ENCODE data around the gene LPCAT2. TPM values are rescaled to one million over a fixed set of nuclear protein-coding genes. Genes with fewer than 3 reads are reported as not detected.

Gene LPCAT2, protein sequence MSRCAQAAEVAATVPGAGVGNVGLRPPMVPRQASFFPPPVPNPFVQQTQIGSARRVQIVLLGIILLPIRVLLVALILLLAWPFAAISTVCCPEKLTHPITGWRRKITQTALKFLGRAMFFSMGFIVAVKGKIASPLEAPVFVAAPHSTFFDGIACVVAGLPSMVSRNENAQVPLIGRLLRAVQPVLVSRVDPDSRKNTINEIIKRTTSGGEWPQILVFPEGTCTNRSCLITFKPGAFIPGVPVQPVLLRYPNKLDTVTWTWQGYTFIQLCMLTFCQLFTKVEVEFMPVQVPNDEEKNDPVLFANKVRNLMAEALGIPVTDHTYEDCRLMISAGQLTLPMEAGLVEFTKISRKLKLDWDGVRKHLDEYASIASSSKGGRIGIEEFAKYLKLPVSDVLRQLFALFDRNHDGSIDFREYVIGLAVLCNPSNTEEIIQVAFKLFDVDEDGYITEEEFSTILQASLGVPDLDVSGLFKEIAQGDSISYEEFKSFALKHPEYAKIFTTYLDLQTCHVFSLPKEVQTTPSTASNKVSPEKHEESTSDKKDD
- polyA plus RNA-seq = 1 to 10 TPM; 3.5 to 5.0 TPM

DNA sequence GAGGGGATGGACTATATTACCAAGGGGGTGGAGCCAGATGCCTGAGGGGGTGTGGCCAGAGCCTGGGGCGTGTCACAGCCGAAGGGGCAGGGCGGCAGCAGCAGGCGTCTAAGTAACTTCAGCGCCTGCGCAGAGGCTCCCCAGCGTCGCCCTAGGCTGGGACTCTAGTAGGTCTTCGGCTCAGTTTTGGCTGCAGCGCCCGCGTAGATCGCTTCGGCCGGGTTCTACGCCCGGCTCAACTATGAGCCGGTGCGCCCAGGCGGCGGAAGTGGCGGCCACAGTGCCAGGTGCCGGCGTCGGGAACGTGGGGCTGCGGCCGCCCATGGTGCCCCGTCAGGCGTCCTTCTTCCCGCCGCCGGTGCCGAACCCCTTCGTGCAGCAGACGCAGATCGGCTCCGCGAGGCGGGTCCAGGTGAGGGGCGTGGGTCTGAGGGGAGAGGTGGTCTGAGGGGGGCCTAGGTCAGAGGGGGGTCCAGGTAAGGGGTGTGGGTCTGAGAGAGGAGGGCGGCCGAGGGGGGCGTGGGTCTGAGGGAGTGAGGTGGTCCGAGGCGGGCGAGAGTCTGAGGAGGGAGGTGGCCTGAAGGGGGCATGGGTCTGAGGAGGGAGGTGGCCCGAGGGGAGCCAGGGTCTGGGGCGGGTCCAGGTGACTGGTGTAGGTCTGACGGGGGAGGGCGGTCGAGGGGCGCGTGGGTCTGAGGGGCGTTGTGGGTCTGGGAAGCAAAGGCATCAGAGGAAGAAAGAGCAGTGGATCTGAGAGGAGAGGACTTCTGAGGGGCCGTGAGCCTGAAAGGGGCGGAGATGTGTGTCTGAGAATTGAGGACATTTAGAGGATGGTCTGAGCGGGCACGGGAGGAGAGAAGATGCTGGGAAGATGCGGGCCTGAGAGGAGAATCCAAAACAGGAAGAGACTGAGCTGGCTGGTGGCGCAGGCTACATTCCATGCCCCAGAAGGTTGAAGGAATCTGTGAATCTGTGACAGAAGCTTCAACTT is at the start of gene LPCAT2:
LPCAT2 (plus strand) TSS at position 132 of the 991 bp plus-strand sequence; CDS start at position 242, 110 bp downstream.
- WGBS, 2 donors = 3 to 5% methylated on average over 60 to 61 of the region's 61 CpGs

DNA sequence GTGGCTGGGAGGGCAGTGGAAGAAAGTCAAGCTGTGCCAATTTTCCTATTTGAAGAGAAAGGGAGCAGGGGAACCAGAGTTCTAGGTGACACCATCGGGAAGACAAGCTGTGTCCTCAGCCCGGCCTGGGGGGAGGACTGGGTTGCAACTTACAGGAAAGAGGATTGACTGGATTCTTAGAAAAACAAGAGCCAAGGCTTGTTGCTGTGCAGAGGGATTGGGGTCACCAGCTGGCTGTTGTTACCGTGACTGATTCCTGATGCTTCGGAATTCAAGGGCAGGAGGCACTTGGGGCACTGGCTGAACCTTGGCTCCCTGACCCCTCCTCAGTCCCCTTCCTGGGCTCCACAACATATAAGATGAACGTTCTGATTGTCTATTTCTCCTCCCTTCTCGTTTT is 46.6 kb upstream of the LPCAT2 start:
- H3K4me3 ChIP-seq (ENCODE audit: low read depth in 1 of 2, low read length in 2 of 2) = no peak overlapping the region
- 61 to 67% methylated on average over 6 of the region's 6 CpGs for WGBS, 2 donors
- no peaks in the 10 kb centered on the region for H3K27me3 ChIP-seq (ENCODE audit: control insufficient read depth in 1 of 2, insufficient read depth in 2 of 2, low read length in 2 of 2)
- H3K4me1 ChIP-seq (ENCODE audit: control insufficient read depth in 2 of 2, insufficient read depth in 2 of 2, low read length in 1 of 2) = peaks cover 0 to 2% of the 10 kb centered on the region in 2 donors
- no peak overlapping the region for H3K27ac ChIP-seq (ENCODE audit: low read depth in 2 of 2, low read length in 1 of 2)
- no peaks in the 10 kb centered on the region for H3K36me3 ChIP-seq (ENCODE audit: control insufficient read depth in 2 of 2, insufficient read depth in 2 of 2, low read length in 1 of 2)
- no peaks in the 10 kb centered on the region for H3K9me3 ChIP-seq (ENCODE audit: control insufficient read depth in 2 of 2, insufficient read depth in 1 of 2, low read depth in 1 of 2, low read length in 1 of 2)

More for the DNA sequence above, at the start of gene LPCAT2:
- H3K4me1 ChIP-seq (ENCODE audit: control insufficient read depth in 2 of 2, insufficient read depth in 2 of 2, low read length in 1 of 2) = peaks cover 0 to 3% of the 10 kb centered on the region in 2 donors
- H3K36me3 ChIP-seq (ENCODE audit: control insufficient read depth in 2 of 2, insufficient read depth in 2 of 2, low read length in 1 of 2) = no peaks in the 10 kb centered on the region
- peak within 1 kb of the TSS; percentile 56 to 70 for H3K27ac ChIP-seq (ENCODE audit: low read depth in 2 of 2, low read length in 1 of 2)
- H3K4me3 ChIP-seq (ENCODE audit: low read depth in 1 of 2, low read length in 2 of 2) = peak within 1 kb of the TSS; percentile 65 to 70
- no peaks in the 10 kb centered on the region for H3K27me3 ChIP-seq (ENCODE audit: control insufficient read depth in 1 of 2, insufficient read depth in 2 of 2, low read length in 2 of 2)
- H3K9me3 ChIP-seq (ENCODE audit: control insufficient read depth in 2 of 2, insufficient read depth in 1 of 2, low read depth in 1 of 2, low read length in 1 of 2) = no peaks in the 10 kb centered on the region

DNA sequence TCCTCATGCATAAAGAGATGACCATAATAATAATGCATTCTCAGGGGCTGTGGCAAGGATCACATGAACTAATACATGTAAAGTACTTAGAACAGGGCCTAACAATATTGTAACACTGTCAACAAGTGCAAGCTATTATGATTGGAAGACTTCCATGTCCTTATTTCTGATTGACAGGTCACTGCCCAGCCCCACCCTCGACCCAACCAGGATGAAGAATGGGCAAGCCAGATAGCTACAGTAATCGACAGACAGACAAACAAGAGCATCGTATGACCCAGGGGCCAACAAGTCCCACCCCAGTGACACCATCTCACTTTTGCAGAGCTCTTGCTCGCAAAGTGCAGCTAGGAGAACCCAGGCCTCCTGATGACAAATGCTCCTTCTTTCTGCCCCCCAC is 44.5 kb upstream of the LPCAT2 start:
- no peaks in the 10 kb centered on the region for H3K36me3 ChIP-seq (ENCODE audit: control insufficient read depth in 2 of 2, insufficient read depth in 2 of 2, low read length in 1 of 2)
- 55% methylated on average over 4 of the region's 4 CpGs for WGBS, 2 donors
- no peak overlapping the region for H3K4me3 ChIP-seq (ENCODE audit: low read depth in 1 of 2, low read length in 2 of 2)
- H3K4me1 ChIP-seq (ENCODE audit: control insufficient read depth in 2 of 2, insufficient read depth in 2 of 2, low read length in 1 of 2) = peaks cover 0 to 2% of the 10 kb centered on the region in 2 donors
- no peaks in the 10 kb centered on the region for H3K9me3 ChIP-seq (ENCODE audit: control insufficient read depth in 2 of 2, insufficient read depth in 1 of 2, low read depth in 1 of 2, low read length in 1 of 2)
- H3K27me3 ChIP-seq (ENCODE audit: control insufficient read depth in 1 of 2, insufficient read depth in 2 of 2, low read length in 2 of 2) = no peaks in the 10 kb centered on the region
- H3K27ac ChIP-seq (ENCODE audit: low read depth in 2 of 2, low read length in 1 of 2) = no peak overlapping the region

DNA sequence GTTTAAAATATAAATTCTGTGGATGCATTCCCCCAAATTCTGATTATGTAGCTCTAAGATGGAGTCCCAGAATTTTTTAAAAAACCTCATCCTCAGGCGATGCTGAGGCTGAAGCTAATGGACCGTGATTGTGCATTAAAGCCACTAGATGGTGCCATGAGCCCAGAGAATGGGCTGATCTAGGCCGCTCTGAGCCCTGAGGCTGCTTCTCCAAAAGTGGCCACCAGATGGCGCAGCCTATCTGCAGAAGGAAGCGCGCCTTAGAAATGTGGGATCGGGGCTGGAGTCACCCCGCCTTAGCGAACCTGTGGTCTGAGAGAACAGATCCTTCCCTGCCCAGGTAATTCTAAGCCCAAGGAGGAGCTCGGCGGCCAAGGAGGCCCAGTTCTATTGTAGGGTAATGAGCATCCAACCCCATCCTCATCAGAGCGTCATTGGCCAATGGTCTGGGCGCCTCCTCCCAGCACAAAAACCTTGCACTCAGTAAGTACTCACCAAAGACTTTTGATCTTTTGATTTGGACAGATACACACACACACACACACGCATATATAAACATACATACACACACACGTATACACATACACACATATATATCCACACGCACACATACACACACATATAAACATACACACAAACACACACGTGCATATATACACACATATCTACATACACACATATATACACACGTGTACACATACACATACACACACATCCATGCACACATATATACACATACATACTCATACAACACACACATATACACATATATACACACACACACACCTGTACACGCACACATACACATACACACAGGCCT is 43.6 kb upstream of the LPCAT2 start:
- H3K27me3 ChIP-seq (ENCODE audit: control insufficient read depth in 1 of 2, insufficient read depth in 2 of 2, low read length in 2 of 2) = no peaks in the 10 kb centered on the region
- peaks cover 0 to 1% of the 10 kb centered on the region in 2 donors for H3K4me1 ChIP-seq (ENCODE audit: control insufficient read depth in 2 of 2, insufficient read depth in 2 of 2, low read length in 1 of 2)
- no peaks in the 10 kb centered on the region for H3K9me3 ChIP-seq (ENCODE audit: control insufficient read depth in 2 of 2, insufficient read depth in 1 of 2, low read depth in 1 of 2, low read length in 1 of 2)
- H3K4me3 ChIP-seq (ENCODE audit: low read depth in 1 of 2, low read length in 2 of 2) = no peak overlapping the region
- no peak overlapping the region for H3K27ac ChIP-seq (ENCODE audit: low read depth in 2 of 2, low read length in 1 of 2)
- WGBS, 2 donors = 31 to 33% methylated on average over 19 of the region's 19 CpGs
- H3K36me3 ChIP-seq (ENCODE audit: control insufficient read depth in 2 of 2, insufficient read depth in 2 of 2, low read length in 1 of 2) = no peaks in the 10 kb centered on the region

DNA sequence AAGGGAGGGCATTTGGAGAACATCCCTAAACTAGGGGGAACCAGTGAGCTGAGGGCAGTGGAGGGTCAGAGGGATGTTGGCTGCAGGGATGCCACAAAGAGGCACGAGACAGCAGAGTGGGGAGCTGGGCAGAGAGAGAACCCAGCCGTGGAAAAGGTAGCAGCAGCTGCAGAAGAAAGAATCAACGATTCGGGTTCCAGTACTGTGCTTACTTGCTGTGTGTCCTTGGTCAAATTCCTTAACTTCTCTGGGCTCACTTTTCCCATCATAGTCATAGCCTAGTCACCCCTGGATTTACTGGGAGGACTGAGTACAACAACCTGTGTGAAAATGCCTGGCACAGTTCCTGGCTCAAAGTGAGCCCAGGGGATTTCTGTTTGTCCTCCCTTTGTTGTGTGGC is 42.7 kb upstream of the LPCAT2 start:
- Histone ChIP-seq H3K4me1 (ENCODE audit: control insufficient read depth in 2 of 2, insufficient read depth in 2 of 2, low read length in 1 of 2) (peaks cover 0 to 3% of the 10 kb centered on the region in 2 donors), H3K4me3 (ENCODE audit: low read depth in 1 of 2, low read length in 2 of 2) (no peak overlapping the region), H3K27ac (ENCODE audit: low read depth in 2 of 2, low read length in 1 of 2) (no peak overlapping the region), H3K27me3 (ENCODE audit: control insufficient read depth in 1 of 2, insufficient read depth in 2 of 2, low read length in 2 of 2) (no peaks in the 10 kb centered on the region), H3K36me3 (ENCODE audit: control insufficient read depth in 2 of 2, insufficient read depth in 2 of 2, low read length in 1 of 2) (no peaks in the 10 kb centered on the region), H3K9me3 (ENCODE audit: control insufficient read depth in 2 of 2, insufficient read depth in 1 of 2, low read depth in 1 of 2, low read length in 1 of 2) (no peaks in the 10 kb centered on the region)
- 87 to 92% methylated on average over 4 of the region's 4 CpGs for WGBS, 2 donors

DNA sequence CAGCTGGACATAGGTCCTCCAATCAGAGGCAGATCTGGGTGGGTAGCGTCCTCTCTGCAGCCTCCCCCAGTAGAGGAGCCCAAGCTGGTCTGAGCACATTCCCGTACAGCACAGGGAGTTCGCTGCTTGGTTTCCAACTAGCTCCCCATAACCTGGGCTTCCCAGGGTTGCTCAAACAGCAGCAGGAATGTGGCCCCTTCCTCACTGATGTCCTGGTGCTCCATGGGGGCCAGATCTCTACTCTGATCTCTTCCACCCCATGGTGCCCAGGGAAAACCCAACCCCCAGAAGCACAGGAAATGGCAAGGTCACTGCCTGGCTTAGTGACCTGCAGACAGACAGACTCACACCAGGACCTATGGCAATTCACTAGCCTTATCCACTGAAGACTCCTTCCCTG is 41.0 kb upstream of the LPCAT2 start:
- 73 to 83% methylated on average over 3 of the region's 3 CpGs for WGBS, 2 donors
- Histone ChIP-seq H3K4me1 (ENCODE audit: control insufficient read depth in 2 of 2, insufficient read depth in 2 of 2, low read length in 1 of 2) (peaks cover 0 to 3% of the 10 kb centered on the region in 2 donors), H3K4me3 (ENCODE audit: low read depth in 1 of 2, low read length in 2 of 2) (no peak overlapping the region)

DNA sequence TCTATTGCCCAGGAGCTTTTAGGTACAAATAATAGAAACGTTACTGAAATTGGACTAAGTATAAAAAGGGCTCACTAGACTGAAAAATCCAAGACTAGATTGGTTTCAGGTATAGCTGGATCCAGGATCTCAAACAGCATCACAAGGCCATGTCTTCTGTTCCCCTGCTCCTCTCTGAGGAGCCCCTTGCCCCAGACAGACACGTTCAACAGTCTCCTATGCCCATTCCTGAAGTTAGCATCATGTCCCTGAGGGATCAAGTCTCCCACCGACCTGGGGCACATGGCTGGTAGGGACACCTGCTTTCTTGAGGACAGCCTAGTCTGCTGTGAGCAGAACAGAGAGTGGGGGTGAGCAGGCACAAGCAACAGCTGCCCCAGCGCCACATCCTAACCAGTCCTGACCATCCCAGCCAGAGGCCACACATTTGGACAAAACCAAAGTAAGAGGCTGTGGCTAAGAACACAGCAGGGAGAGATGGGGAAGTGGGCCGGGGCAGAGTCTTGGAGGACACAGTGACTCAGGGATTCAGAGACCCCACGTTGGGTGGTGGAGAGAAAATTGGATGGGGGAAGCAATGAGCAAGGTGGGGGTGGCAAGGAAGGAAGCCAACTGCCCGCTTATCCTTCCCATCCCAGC is 40.4 kb upstream of the LPCAT2 start:
- no peaks in the 10 kb centered on the region for H3K9me3 ChIP-seq (ENCODE audit: control insufficient read depth in 2 of 2, insufficient read depth in 1 of 2, low read depth in 1 of 2, low read length in 1 of 2)
- H3K27me3 ChIP-seq (ENCODE audit: control insufficient read depth in 1 of 2, insufficient read depth in 2 of 2, low read length in 2 of 2) = no peaks in the 10 kb centered on the region

More for the DNA sequence above, 41.0 kb upstream of the LPCAT2 start:
- Histone ChIP-seq H3K36me3 (ENCODE audit: control insufficient read depth in 2 of 2, insufficient read depth in 2 of 2, low read length in 1 of 2) (no peaks in the 10 kb centered on the region), H3K9me3 (ENCODE audit: control insufficient read depth in 2 of 2, insufficient read depth in 1 of 2, low read depth in 1 of 2, low read length in 1 of 2) (no peaks in the 10 kb centered on the region), H3K27ac (ENCODE audit: low read depth in 2 of 2, low read length in 1 of 2) (no peak overlapping the region), H3K27me3 (ENCODE audit: control insufficient read depth in 1 of 2, insufficient read depth in 2 of 2, low read length in 2 of 2) (no peaks in the 10 kb centered on the region)

DNA sequence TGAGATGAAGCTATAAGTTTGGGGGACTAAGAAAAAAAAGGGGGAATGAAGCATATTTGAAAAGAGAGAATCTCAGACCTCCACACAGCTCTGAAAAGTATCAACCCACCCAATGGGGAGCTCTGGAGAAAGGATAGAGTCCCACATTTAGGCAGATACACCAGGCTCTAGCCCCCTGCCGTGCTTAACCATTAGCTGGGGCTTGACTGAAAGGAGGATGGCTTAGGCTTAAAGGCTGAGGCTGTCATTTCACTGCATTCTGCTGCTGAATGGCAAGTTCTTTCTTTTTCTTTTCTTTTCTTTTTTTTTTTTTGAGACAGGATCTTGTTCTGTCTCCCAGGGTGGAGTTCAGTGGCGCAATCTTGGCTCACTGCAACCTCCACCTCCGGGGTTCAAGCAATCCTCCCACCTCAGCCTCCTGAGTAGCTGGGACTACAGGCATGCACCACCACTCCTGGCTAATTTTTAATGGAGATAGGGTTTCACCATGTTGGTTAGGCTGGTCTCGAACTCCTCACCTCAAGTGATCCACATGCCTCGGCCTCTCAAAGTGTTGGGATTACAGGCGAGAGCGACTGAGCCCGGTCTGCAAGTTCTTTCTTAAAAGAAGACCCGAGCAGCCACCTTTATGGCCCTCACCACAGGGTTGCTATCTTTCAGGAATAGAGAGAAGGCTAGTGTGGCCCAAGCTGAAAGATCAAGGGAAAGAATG is 38.9 kb upstream of the LPCAT2 start:
- H3K4me1 ChIP-seq (ENCODE audit: control insufficient read depth in 2 of 2, insufficient read depth in 2 of 2, low read length in 1 of 2) = peaks cover 0 to 3% of the 10 kb centered on the region in 2 donors
- H3K27me3 ChIP-seq (ENCODE audit: control insufficient read depth in 1 of 2, insufficient read depth in 2 of 2, low read length in 2 of 2) = no peaks in the 10 kb centered on the region
- H3K4me3 ChIP-seq (ENCODE audit: low read depth in 1 of 2, low read length in 2 of 2) = no peak overlapping the region
- no peaks in the 10 kb centered on the region for H3K36me3 ChIP-seq (ENCODE audit: control insufficient read depth in 2 of 2, insufficient read depth in 2 of 2, low read length in 1 of 2)
- H3K9me3 ChIP-seq (ENCODE audit: control insufficient read depth in 2 of 2, insufficient read depth in 1 of 2, low read depth in 1 of 2, low read length in 1 of 2) = no peaks in the 10 kb centered on the region
- peak overlapping the region in 1 of 2 donors; percentile 68 for H3K27ac ChIP-seq (ENCODE audit: low read depth in 2 of 2, low read length in 1 of 2)
- 70 to 86% methylated on average over 9 of the region's 9 CpGs for WGBS, 2 donors

More for the DNA sequence above, 40.4 kb upstream of the LPCAT2 start:
- no peak overlapping the region for H3K4me3 ChIP-seq (ENCODE audit: low read depth in 1 of 2, low read length in 2 of 2)
- H3K27ac ChIP-seq (ENCODE audit: low read depth in 2 of 2, low read length in 1 of 2) = no peak overlapping the region
- 80 to 84% methylated on average over 6 to 7 of the region's 7 CpGs for WGBS, 2 donors
- H3K4me1 ChIP-seq (ENCODE audit: control insufficient read depth in 2 of 2, insufficient read depth in 2 of 2, low read length in 1 of 2) = peaks cover 0 to 3% of the 10 kb centered on the region in 2 donors
- H3K36me3 ChIP-seq (ENCODE audit: control insufficient read depth in 2 of 2, insufficient read depth in 2 of 2, low read length in 1 of 2) = no peaks in the 10 kb centered on the region
